K562 (cell line): ENCODE data around the gene ENHO. TPM values are rescaled to one million over a fixed set of nuclear protein-coding genes. Genes with fewer than 3 reads are reported as not detected.
A peak's percentile ranks its signal among the peaks of the same experiment; 100 is the strongest.

Experiments used
- CEBPZ ChIP-seq: fragments of 150-350 bp; IDR thresholded peaks from 2 replicates; pipeline ENCODE4 v1.6.1; 2014; ENCODE audit warnings: low read depth, mild to moderate bottlenecking, low read length, borderline replicate concordance
- CUX1 ChIP-seq: fragments of 200-800 bp; sonication (Bioruptor generic); IDR thresholded peaks from 2 replicates; pipeline ENCODE4 v1.6.1; 2016; ENCODE audit warnings: missing genetic modification characterization, missing compliant biosample characterization
- DMBX1 ChIP-seq: fragments of 250-450 bp; sonication (Bioruptor Pico); IDR thresholded peaks from 2 replicates; pipeline ENCODE4 v1.8.0; 2022; ENCODE audit warnings: inconsistent platforms, mild to moderate bottlenecking, moderate library complexity, borderline replicate concordance
- EHMT2 ChIP-seq: fragments of 450-650 bp; IDR thresholded peaks from 2 replicates; pipeline ENCODE4 v1.6.1; 2018; ENCODE audit warnings: antibody characterized with exemption
- ELF4 ChIP-seq: fragments of 450-650 bp; formaldehyde crosslinking; IDR thresholded peaks from 2 replicates; pipeline ENCODE4 v1.4.0; 2022; ENCODE audit warnings: missing genetic modification characterization
- EP300 ChIP-seq: IDR thresholded peaks from 2 replicates; pipeline ENCODE4 v1.6.1; 2012; ENCODE audit warnings: low read length, improper control_type of control experiment
- ETV1 ChIP-seq: fragments of 450-650 bp; conservative IDR thresholded peaks from 2 replicates; pipeline ENCODE4 v1.6.1; 2016; ENCODE audit warnings: missing genetic modification characterization, control low read depth, low read depth, missing compliant biosample characterization
- FOXJ3 ChIP-seq: sonication (generic); formaldehyde crosslinking; IDR thresholded peaks from 2 replicates; pipeline ENCODE4 v1.4.0; 2020; ENCODE audit warnings: mild to moderate bottlenecking, missing genetic modification reagents
- HDAC6 ChIP-seq: IDR thresholded peaks from 2 replicates; pipeline ENCODE4 v1.6.1; 2012; ENCODE audit warnings: low read depth, mild to moderate bottlenecking, control low read depth, inconsistent platforms, low read length, moderate library complexity
- ILF3 ChIP-seq: fragments of 450-650 bp; IDR thresholded peaks from 2 replicates; pipeline ENCODE4 v1.6.1; 2018; ENCODE audit warnings: antibody characterized with exemption, mild to moderate bottlenecking, moderate library complexity, borderline replicate concordance
- IRF9 ChIP-seq: fragments of 450-650 bp; IDR thresholded peaks from 2 replicates; pipeline ENCODE4 v1.6.1; 2016; ENCODE audit warnings: missing biosample characterization, missing genetic modification characterization
- LCOR ChIP-seq: sonication (generic); formaldehyde crosslinking; IDR thresholded peaks from 2 replicates; pipeline ENCODE4 v1.8.0; 2022; ENCODE audit warnings: mild to moderate bottlenecking, missing genetic modification reagents
- MBD2 ChIP-seq: sonication (generic); IDR thresholded peaks from 2 replicates; pipeline ENCODE4 v1.6.1; 2016; ENCODE audit warnings: low read depth, borderline replicate concordance
- MXI1 ChIP-seq: IDR thresholded peaks from 2 replicates; pipeline ENCODE4 v1.6.1; 2011; ENCODE audit warnings: low read depth, mild to moderate bottlenecking, improper control_type of control experiment, low read length
- SMAD4 ChIP-seq: fragments of 250-450 bp; sonication (Bioruptor Pico); conservative IDR thresholded peaks from 2 replicates; pipeline ENCODE4 v1.8.0; 2021; ENCODE audit warnings: inconsistent platforms, mild to moderate bottlenecking, moderate library complexity
- TEAD2 ChIP-seq: fragments of 450-650 bp; IDR thresholded peaks from 2 replicates; pipeline ENCODE4 v1.6.1; 2016; ENCODE audit warnings: missing genetic modification characterization, control low read depth, missing compliant biosample characterization
- TFAP4 ChIP-seq: sonication (generic); formaldehyde crosslinking; IDR thresholded peaks from 2 replicates; pipeline ENCODE4 v1.8.0; 2022; ENCODE audit warnings: missing genetic modification reagents, mild to moderate bottlenecking, moderate library complexity, borderline replicate concordance
- THRAP3 ChIP-seq: fragments of 450-650 bp; IDR thresholded peaks from 2 replicates; pipeline ENCODE4 v1.6.1; 2016; ENCODE audit warnings: mild to moderate bottlenecking, inconsistent platforms, borderline replicate concordance
- ZNF253 ChIP-seq: fragments of 250-450 bp; sonication (Bioruptor Pico); conservative IDR thresholded peaks from 2 replicates; pipeline ENCODE4 v1.6.1; 2021; ENCODE audit warnings: mild to moderate bottlenecking
- polyA plus RNA-seq, 8 experiments: library from polyadenylated mRNA; depleted of rRNA in 4 of 8; stranded (reverse) in 5 of 8; unstranded in 3 of 8; fragments of >200 nt; fragmentation: Nextera tagmentation in 2 of 8; fragmentation: Illumina TruSeq in 1 of 8; extraction: Ambion mirVana in 2 of 8; extraction: Trizol in 1 of 8; gene quantifications; 2 replicates each; pipeline versions ENCODE4 v1.2.1 to v1.2.3, GENCODE V29; 2011 to 2014; ENCODE audit warnings: inconsistent platforms in 1 of 8, missing spikeins in 1 of 8
- total RNA-seq, 7 experiments: library from RNA; depleted of rRNA in 6 of 7; stranded (reverse); fragments of >200 nt in 6 of 7; fragmentation: Illumina TruSeq in 2 of 7; extraction: Trizol in 2 of 7; gene quantifications; 2 replicates each; pipeline versions ENCODE4 v1.2.1 to v1.2.3, GENCODE V29; 2011 to 2021; ENCODE audit warnings: low replicate concordance in 1 of 7

The ENHO gene
- total and polyA plus RNA-seq, 9 of the 15 experiments (the other 6 are each of a cell fraction or from before 2014, with no cell fraction given) = 0.24 TPM; not detected in 8

GRCh38 chr9:34493972-34494535, 28.7 kb downstream of the ENHO start (continued):
- TF ChIP-seq CEBPZ = no peak
- no peak for TF ChIP-seq CUX1 (CRISPR knock-in tag)
- no peak for TF ChIP-seq THRAP3
- TF ChIP-seq MBD2 = no peak
- TF ChIP-seq SMAD4 (CRISPR knock-in tag) = no peak
- no peak for TF ChIP-seq FOXJ3 (CRISPR knock-in tag)
- no peak for TF ChIP-seq ETV1 (tag)
- no peak for TF ChIP-seq HDAC6
- no peak for TF ChIP-seq ELF4 (CRISPR knock-in tag)
- no peak for TF ChIP-seq TFAP4 (CRISPR knock-in tag)
- TF ChIP-seq ZNF253 = no peak
- no peak for TF ChIP-seq IRF9 (tag)
- no peak for TF ChIP-seq TEAD2 (tag)
- no peak for TF ChIP-seq DMBX1 (CRISPR knock-in tag)
- TF ChIP-seq MXI1 = no peak
- no peak for TF ChIP-seq ILF3
- TF ChIP-seq EP300 = no peak
- peak; percentile 97 for TF ChIP-seq EHMT2
- TF ChIP-seq LCOR (CRISPR knock-in tag) = no peak
